Sigmoid colon (tissue), 4 donors: ENCODE measurements around the gene SEC14L3.

Experiments
- EP300 ChIP-seq, 4 donors: sonication (generic); formaldehyde crosslinking; IDR thresholded peaks; one replicate each; pipeline ENCODE4 v1.6.1; 2017; ENCODE audit warnings: antibody characterized with exemption in 4 of 4
- POLR2A ChIP-seq, 2 donors: fragments of 450-650 bp; IDR thresholded peaks; one replicate each; pipeline ENCODE4 v1.6.1; 2016; ENCODE audit warnings: antibody characterized with exemption in 2 of 2, mild to moderate bottlenecking in 2 of 2, moderate library complexity in 2 of 2
- POLR2AphosphoS5 ChIP-seq, 4 donors: sonication (generic); formaldehyde crosslinking; IDR thresholded peaks; one replicate each; pipeline ENCODE4 v1.6.1; 2017; ENCODE audit warnings: antibody characterized with exemption in 4 of 4
- TF ChIP-seq, protein P1 (sequence below), 4 experiments: fragments of 450-650 bp in 3 of 4; fragments of 200-600 bp in 1 of 4; IDR thresholded peaks; one replicate each; pipeline ENCODE4 v1.5.1; 2016 to 2019; ENCODE audit warnings: antibody characterized with exemption in 4 of 4, mild to moderate bottlenecking in 3 of 4, moderate library complexity in 2 of 4

DNA sequence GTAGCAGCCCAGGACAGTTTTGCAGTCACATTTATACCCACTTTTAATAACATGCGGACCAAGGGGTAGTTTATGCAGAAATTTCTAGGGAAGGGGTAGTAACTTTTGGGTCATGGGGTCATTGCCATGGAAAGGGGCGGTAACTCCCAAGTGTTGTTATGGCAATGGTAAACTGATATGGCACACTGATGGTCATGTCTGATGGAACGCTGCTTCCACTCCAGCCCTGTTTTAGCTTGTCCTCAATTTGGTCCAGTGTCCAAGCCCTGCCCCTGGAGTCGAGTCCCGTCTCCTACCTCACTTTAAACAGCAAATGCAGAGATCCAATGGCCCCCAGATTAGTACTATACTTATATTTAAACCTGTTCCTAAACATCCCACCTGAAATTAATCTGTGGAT, 44.9 kb upstream of the SEC14L3 start:
- TF ChIP-seq, protein P1, sequence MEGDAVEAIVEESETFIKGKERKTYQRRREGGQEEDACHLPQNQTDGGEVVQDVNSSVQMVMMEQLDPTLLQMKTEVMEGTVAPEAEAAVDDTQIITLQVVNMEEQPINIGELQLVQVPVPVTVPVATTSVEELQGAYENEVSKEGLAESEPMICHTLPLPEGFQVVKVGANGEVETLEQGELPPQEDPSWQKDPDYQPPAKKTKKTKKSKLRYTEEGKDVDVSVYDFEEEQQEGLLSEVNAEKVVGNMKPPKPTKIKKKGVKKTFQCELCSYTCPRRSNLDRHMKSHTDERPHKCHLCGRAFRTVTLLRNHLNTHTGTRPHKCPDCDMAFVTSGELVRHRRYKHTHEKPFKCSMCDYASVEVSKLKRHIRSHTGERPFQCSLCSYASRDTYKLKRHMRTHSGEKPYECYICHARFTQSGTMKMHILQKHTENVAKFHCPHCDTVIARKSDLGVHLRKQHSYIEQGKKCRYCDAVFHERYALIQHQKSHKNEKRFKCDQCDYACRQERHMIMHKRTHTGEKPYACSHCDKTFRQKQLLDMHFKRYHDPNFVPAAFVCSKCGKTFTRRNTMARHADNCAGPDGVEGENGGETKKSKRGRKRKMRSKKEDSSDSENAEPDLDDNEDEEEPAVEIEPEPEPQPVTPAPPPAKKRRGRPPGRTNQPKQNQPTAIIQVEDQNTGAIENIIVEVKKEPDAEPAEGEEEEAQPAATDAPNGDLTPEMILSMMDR (IDR thresholded peaks at IDR 0.05), result no peak
- TF ChIP-seq POLR2A (IDR thresholded peaks at IDR 0.05), result no peak
- no peak for TF ChIP-seq POLR2AphosphoS5 (IDR thresholded peaks at IDR 0.05)
- no peak for TF ChIP-seq EP300 (IDR thresholded peaks at IDR 0.05)
